DND-41 (cell line): ENCODE results near the gene FBLN5.

ENCODE experiments used
- CTCF ChIP-seq: IDR thresholded peaks from 2 replicates; pipeline ENCODE4 v1.5.1; 2012; ENCODE audit warnings: borderline replicate concordance, low read length, moderate library complexity, mild to moderate bottlenecking; ENCODE audit not compliant: poor library complexity, severe bottlenecking; ENCODE audit errors: extremely low read depth
- EZH2 ChIP-seq: IDR thresholded peaks from 3 replicates; pipeline ENCODE4 v1.6.1; 2012; ENCODE audit warnings: borderline replicate concordance, low read depth, mild to moderate bottlenecking, moderate library complexity, low read length, inconsistent platforms; ENCODE audit not compliant: severe bottlenecking

- no peak for TF ChIP-seq CTCF
- TF ChIP-seq EZH2: no peak
Measured at GRCh38 chr14:91929700-91930099, 17.8 kb downstream of the FBLN5 start.
